Esophagus muscularis mucosa (tissue), 4 donors: Measurements from ENCODE around the gene PRKCH. TPM values are rescaled to one million over a fixed set of nuclear protein-coding genes. Genes with fewer than 3 reads are reported as not detected.

Source experiments
- DNase-seq: peaks from one replicate; pipeline ENCODE4 v3.0.0-alpha.2; 2017; ENCODE audit errors: extremely low spot score
- H3K27ac ChIP-seq, 4 donors: fragments of 200-600 bp; sonication (generic); replicated peaks in 1 of 4; 1 replicate in 3 of 4; 2 replicates in 1 of 4; pipeline ENCODE4 v1.5.1; 2016 to 2019; ENCODE audit warnings: mild to moderate bottlenecking in 1 of 4
- H3K27me3 ChIP-seq, 4 donors: fragments of 200-600 bp; sonication (generic); one replicate each; pipeline versions ENCODE4 v1.5.1 to v1.6.0; 2016 to 2019
- H3K36me3 ChIP-seq, 4 donors: fragments of 200-600 bp; sonication (generic); one replicate each; pipeline ENCODE4 v1.5.1; 2016 to 2019
- H3K4me1 ChIP-seq, 4 donors: fragments of 200-600 bp; sonication (generic); one replicate each; pipeline ENCODE4 v1.5.1; 2016 to 2019
- H3K4me3 ChIP-seq, 4 donors: fragments of 200-600 bp; sonication (generic); 1 replicate in 2 of 4; 2 replicates in 2 of 4; pipeline ENCODE4 v1.5.1; 2016 to 2019; ENCODE audit warnings: mild to moderate bottlenecking in 4 of 4, moderate library complexity in 1 of 4
- H3K9me3 ChIP-seq, 4 donors: fragments of 200-600 bp; sonication (generic); 1 replicate in 3 of 4; 2 replicates in 1 of 4; pipeline ENCODE4 v1.5.1; 2016 to 2019
- CTCF ChIP-seq, 3 experiments: fragments of 200-600 bp in 2 of 3; fragments of 450-650 bp in 1 of 3; sonication (generic) in 2 of 3; IDR thresholded peaks; one replicate each; pipeline ENCODE4 v1.5.1; 2017 to 2019; ENCODE audit warnings: antibody characterized with exemption in 3 of 3, mild to moderate bottlenecking in 2 of 3, moderate library complexity in 1 of 3
- EP300 ChIP-seq: sonication (generic); formaldehyde crosslinking; IDR thresholded peaks from one replicate; pipeline ENCODE4 v1.6.1; 2017; ENCODE audit warnings: antibody characterized with exemption
- POLR2A ChIP-seq: fragments of 450-650 bp; IDR thresholded peaks from one replicate; pipeline ENCODE4 v1.6.1; 2017; ENCODE audit warnings: antibody characterized with exemption, moderate library complexity, mild to moderate bottlenecking, low read depth
- POLR2AphosphoS5 ChIP-seq, 2 donors: sonication (generic); formaldehyde crosslinking; IDR thresholded peaks; one replicate each; pipeline ENCODE4 v1.6.1; 2017; ENCODE audit warnings: antibody characterized with exemption in 2 of 2
- WGBS: methylation state at CpG from one replicate; pipeline ENCODE4 v1.1.5; 2018; 5-methylcytosine and 5-hydroxymethylcytosine counted together
- intact Hi-C: fragments of 100-400 bp; cut with DNase I; formaldehyde crosslinking; loops from one replicate; pipeline ENCODE4 v1.15.1; 2023
- total RNA-seq, 4 donors: library from RNA; depleted of rRNA; stranded (reverse); fragments of >200 nt; gene quantifications; one replicate each; pipeline versions ENCODE4 v1.1.0 to v1.2.1, GENCODE V29; 2016

Gene PRKCH
- total RNA-seq, 4 donors from 2014 or later = 13.3 to 67.6 (median 32.2) TPM

GRCh38 chr14:61557854-61558253, 236.5 kb downstream of the PRKCH start:
- Histone ChIP-seq H3K36me3 (no peaks in the 10 kb centered on the region), H3K27ac (no peak overlapping the region), H3K4me3 (no peak overlapping the region), H3K27me3 (no peaks in the 10 kb centered on the region), H3K9me3 (no peaks in the 10 kb centered on the region), H3K4me1 (peaks cover 35 to 48% (median 39%) of the 10 kb centered on the region in 4 donors)
- intact Hi-C loops = no loop called here
- TF ChIP-seq POLR2A (no peak), EP300 (no peak), CTCF (IDR thresholded peaks at IDR 0.05) (no peak), POLR2AphosphoS5 (IDR thresholded peaks at IDR 0.05) (no peak)
- DNase-seq = no peak
- 90% methylated on average over 5 of the region's 5 CpGs for WGBS

GRCh38 chr14:61558271-61558670, 236.9 kb downstream of the PRKCH start:
- H3K9me3 ChIP-seq = no peaks in the 10 kb centered on the region
- H3K27me3 ChIP-seq = no peaks in the 10 kb centered on the region
- no peak for DNase-seq
- H3K4me1 ChIP-seq = peaks cover 30 to 48% (median 39%) of the 10 kb centered on the region in 4 donors
- WGBS = 100% methylated on average over 2 of the region's 6 CpGs
- H3K27ac ChIP-seq = no peak overlapping the region
- H3K4me3 ChIP-seq = no peak overlapping the region
- intact Hi-C loops = no loop called here
- TF ChIP-seq POLR2AphosphoS5 (IDR thresholded peaks at IDR 0.05) (no peak), POLR2A (no peak), EP300 (no peak), CTCF (IDR thresholded peaks at IDR 0.05) (no peak)
- H3K36me3 ChIP-seq = no peaks in the 10 kb centered on the region

- H3K9me3 ChIP-seq = no peaks in the 10 kb centered on the region
- H3K36me3 ChIP-seq = no peaks in the 10 kb centered on the region
- H3K4me1 ChIP-seq = peaks cover 27 to 41% (median 35%) of the 10 kb centered on the region in 4 donors
- no peak for DNase-seq
- TF ChIP-seq POLR2AphosphoS5 (IDR thresholded peaks at IDR 0.05) (no peak), POLR2A (no peak), CTCF (IDR thresholded peaks at IDR 0.05) (no peak), EP300 (no peak)
- 93% methylated on average over 14 of the region's 14 CpGs for WGBS
- H3K27me3 ChIP-seq = no peaks in the 10 kb centered on the region
- H3K27ac ChIP-seq = peak overlapping the region in 2 of 4 donors; percentile 63 to 76
- intact Hi-C loops = loop anchor here (5.0 kb wide), 1 partner anchor 82 kb away; no protein-coding TSS in a partner anchor
- H3K4me3 ChIP-seq = no peak overlapping the region
Observed at GRCh38 chr14:61559641-61560201, 238.3 kb downstream of the PRKCH start.

- no peak overlapping the region for H3K4me3 ChIP-seq
- WGBS = 55% methylated on average over 5 of the region's 5 CpGs
- no peaks in the 10 kb centered on the region for H3K27me3 ChIP-seq
- intact Hi-C loops = loop anchor here (5.0 kb wide), 1 partner anchor 83 kb away; no protein-coding TSS in a partner anchor
- H3K4me1 ChIP-seq = peaks cover 27 to 44% (median 35%) of the 10 kb centered on the region in 4 donors
- DNase-seq = no peak
- peak overlapping the region; percentile 63 to 76 (median 68) for H3K27ac ChIP-seq
- no peaks in the 10 kb centered on the region for H3K36me3 ChIP-seq
- no peak for TF ChIP-seq POLR2A
- no peak for TF ChIP-seq EP300
- no peak for TF ChIP-seq CTCF (IDR thresholded peaks at IDR 0.05)
- no peak for TF ChIP-seq POLR2AphosphoS5 (IDR thresholded peaks at IDR 0.05)
- no peaks in the 10 kb centered on the region for H3K9me3 ChIP-seq
Observed at GRCh38 chr14:61560323-61560722, 238.9 kb downstream of the PRKCH start.

- 72% methylated on average over 3 of the region's 3 CpGs for WGBS
- no peak overlapping the region for H3K4me3 ChIP-seq
- TF ChIP-seq POLR2AphosphoS5 (IDR thresholded peaks at IDR 0.05) (no peak), CTCF (IDR thresholded peaks at IDR 0.05) (no peak), EP300 (no peak), POLR2A (no peak)
- no peaks in the 10 kb centered on the region for H3K9me3 ChIP-seq
- no peaks in the 10 kb centered on the region for H3K36me3 ChIP-seq
- peaks cover 32 to 47% (median 38%) of the 10 kb centered on the region in 4 donors for H3K4me1 ChIP-seq
- intact Hi-C loops = loop anchor here (5.0 kb wide), 1 partner anchor 84 kb away; no protein-coding TSS in a partner anchor
- H3K27ac ChIP-seq = peak overlapping the region; percentile 63 to 76 (median 68)
- H3K27me3 ChIP-seq = no peaks in the 10 kb centered on the region
- DNase-seq = no peak
Observed at GRCh38 chr14:61561104-61561503, 239.7 kb downstream of the PRKCH start.
